Pancreas (tissue), 10 donors: Measurements from ENCODE around the gene MTR. TPM values are rescaled to one million over a fixed set of nuclear protein-coding genes. Genes with fewer than 3 reads are reported as not detected.
A peak's percentile ranks its signal among the peaks of the same experiment; 100 is the strongest.

Experiments used
- ATAC-seq, 4 donors: fragments of 200-7000 bp; cut with Tn5 transposase; one replicate each; pipeline versions ENCODE4 v1.8.0 to v1.9.1; 2020; ENCODE audit warnings: mild to moderate bottlenecking in 4 of 4, moderate library complexity in 4 of 4
- DNase-seq, 6 donors: peaks; one replicate each; pipeline ENCODE4 v3.0.0-alpha.2; 2020
- FAIRE-seq: peaks from 2 replicates; lab custom pipeline; 2012; peaks lifted over from hg19 to GRCh38; lab: Jason Lieb, UNC
- H3K27ac ChIP-seq, 4 donors: fragments of 200-600 bp; sonication (generic); 1 replicate in 3 of 4; 2 replicates in 1 of 4; pipeline versions ENCODE4 v1.5.0 to v1.8.0; 2020
- H3K27me3 ChIP-seq, 4 donors: fragments of 200-600 bp; one replicate each; pipeline ENCODE4 v1.8.0; 2021
- H3K36me3 ChIP-seq, 3 donors: fragments of 200-600 bp; sonication (generic) in 1 of 3; one replicate each; pipeline versions ENCODE4 v1.5.0 to v1.8.0; 2020 to 2021
- H3K4me1 ChIP-seq, 3 donors: fragments of 200-600 bp; one replicate each; pipeline ENCODE4 v1.8.0; 2021
- H3K4me3 ChIP-seq, 4 donors: fragments of 200-600 bp; sonication (generic) in 2 of 4; one replicate each; pipeline versions ENCODE4 v1.5.0 to v1.8.0; 2020 to 2021
- H3K9me3 ChIP-seq, 4 donors: fragments of 200-600 bp; one replicate each; pipeline ENCODE4 v1.8.0; 2021
- CTCF ChIP-seq, 4 donors: fragments of 200-600 bp; sonication (generic) in 3 of 4; IDR thresholded peaks; one replicate each; pipeline versions ENCODE4 v1.5.0 to v1.8.0; 2021; ENCODE audit warnings: antibody characterized with exemption in 4 of 4
- WGBS, 2 donors: extraction: QIAGEN DNeasy Blood & Tissue Kit; methylation state at CpG; one replicate each; pipeline ENCODE4 v1.1.7; 2013; 5-methylcytosine and 5-hydroxymethylcytosine counted together
- intact Hi-C, 3 donors: fragments of 100-400 bp; cut with DNase I; formaldehyde crosslinking; loops; one replicate each; pipeline versions ENCODE4 v1.11.1 to v1.14.2; 2022
- polyA plus RNA-seq, 2 donors: library from polyadenylated mRNA; stranded (reverse); fragments of 200-250 nt; gene quantifications; one replicate each; pipeline ENCODE4 v1.2.3, GENCODE V29; 2013
- total RNA-seq, 6 donors: library from RNA; stranded (reverse); fragmentation: NEBNext Ultra II Directional in 4 of 6; extraction: Animal tissue kit (Norgen Biotek cat#: 25700) in 4 of 6; gene quantifications; one replicate each; pipeline versions ENCODE4 v1.2.1 to v1.2.4, GENCODE V29; 2021 to 2023
- donor health status: healthy with polysubstance abuse.
- donor health status: DM: no; HTN: no; CAD: no; lungs with moderate emphysema.
- donor health status: DM: no; HTN: no; CAD: no.
- donor health status: control.
- donor health status: control.
- donor health status: Bipolar disorder and iron deficiency.
- donor health status: DM: yes; HTN: yes; CAD: no.
- donor health status: DM: no; HTN: no; CAD: no.
- donor health status: DM: no; HTN: no; CAD: no.
- donor health status: DM: yes; HTN: yes; CAD: no.

The MTR gene
- total and polyA plus RNA-seq, 8 donors: 8.1 to 29.1 (median 24.3) TPM

DNA sequence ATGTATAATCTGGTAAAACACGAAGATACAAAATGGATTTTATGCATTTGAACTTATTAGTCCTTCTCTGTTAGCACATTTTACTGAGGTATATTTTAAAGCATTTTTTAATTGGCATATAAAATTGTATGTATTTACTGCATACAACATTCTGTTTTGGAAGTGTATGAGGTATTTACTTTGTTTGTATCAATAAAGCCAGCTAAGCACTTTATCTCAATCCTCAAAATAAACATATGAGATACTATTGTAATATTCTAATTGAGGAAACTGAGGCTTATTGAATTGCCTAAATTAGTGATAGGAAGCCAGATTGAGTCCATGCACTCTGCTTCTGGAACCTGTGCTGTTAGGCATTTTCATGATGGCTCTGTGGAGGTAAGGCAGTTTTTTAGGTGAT lies 65.6 kb downstream of the MTR start:
- H3K4me1 ChIP-seq: peaks cover 32 to 44% (median 41%) of the 10 kb centered on the region in 3 donors
- intact Hi-C loops: no loop called here
- ATAC-seq (no peak), FAIRE-seq (no peak), DNase-seq (no peak)
- H3K27ac ChIP-seq: no peak overlapping the region
- no peak overlapping the region for H3K4me3 ChIP-seq
- WGBS, 2 donors: 47 to 73% methylated on average over 1 of the region's 1 CpG
- TF ChIP-seq CTCF (IDR thresholded peaks at IDR 0.05): no peak
- H3K36me3 ChIP-seq: no peaks in the 10 kb centered on the region
- H3K27me3 ChIP-seq: no peaks in the 10 kb centered on the region
- H3K9me3 ChIP-seq: no peaks in the 10 kb centered on the region

DNA sequence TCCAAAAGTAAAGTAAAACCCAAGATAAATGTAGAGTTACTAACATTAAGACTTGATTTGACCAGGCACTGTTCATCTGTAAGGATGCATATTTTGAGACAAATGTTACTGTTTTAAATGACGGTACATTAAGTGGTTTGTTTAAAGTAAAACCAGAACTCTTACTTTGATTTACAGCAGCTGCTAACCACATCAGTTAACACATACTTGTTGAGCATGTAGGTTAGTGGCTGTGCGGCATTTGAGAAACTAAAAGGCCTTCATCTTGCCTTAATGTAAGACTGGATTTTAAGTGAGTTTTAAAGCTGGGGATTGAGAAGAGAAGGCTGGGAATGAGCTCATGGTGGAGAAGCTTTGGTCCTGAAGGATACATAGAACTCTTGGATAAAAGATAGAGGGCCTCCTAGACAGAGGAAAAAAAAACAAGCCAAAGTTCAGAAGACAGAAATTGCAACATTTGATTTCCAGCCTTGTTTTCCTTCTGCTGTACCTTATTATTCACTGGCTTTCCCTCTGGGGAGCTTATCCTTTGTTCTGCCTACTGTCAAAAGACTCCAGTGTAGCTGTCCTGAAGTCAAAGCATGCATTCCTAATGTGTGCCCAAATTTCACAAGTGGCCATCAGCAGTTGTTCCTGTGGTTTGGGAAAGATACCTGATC lies 66.6 kb downstream of the MTR start:
- FAIRE-seq: no peak
- no peak for TF ChIP-seq CTCF (IDR thresholded peaks at IDR 0.05)
- Histone ChIP-seq H3K27ac (peak overlapping the region; percentile 6 to 87 (median 59)), H3K4me3 (no peak overlapping the region), H3K36me3 (no peaks in the 10 kb centered on the region), H3K27me3 (no peaks in the 10 kb centered on the region), H3K9me3 (no peaks in the 10 kb centered on the region), H3K4me1 (peaks cover 32 to 50% (median 47%) of the 10 kb centered on the region in 3 donors)
- intact Hi-C loops: no loop called here
- 49 to 56% methylated on average over 2 of the region's 2 CpGs for whole genome bisulfite sequencing, 2 donors
- DNase-seq: no peak
- ATAC-seq: peak in 3 of 4 donors; percentile 7 to 25 (median 15)

GRCh38 chr1:236862219-236862591 lies 67.1 kb downstream of the MTR start:
- 43 to 49% methylated on average over 4 of the region's 4 CpGs for WGBS, 2 donors
- ATAC-seq: peak in 3 of 4 donors; percentile 2 to 4 (median 3)
- Histone ChIP-seq H3K27me3 (no peaks in the 10 kb centered on the region), H3K4me3 (no peak overlapping the region), H3K27ac (peak overlapping the region; percentile 6 to 87 (median 59)), H3K36me3 (peaks cover 0 to 4% (median 0%) of the 10 kb centered on the region in 3 donors), H3K4me1 (peaks cover 32 to 50% (median 47%) of the 10 kb centered on the region in 3 donors), H3K9me3 (no peaks in the 10 kb centered on the region)
- TF ChIP-seq CTCF (IDR thresholded peaks at IDR 0.05): no peak
- DNase-seq: no peak
- no peak for FAIRE-seq
- intact Hi-C loops: no loop called here

GRCh38 chr1:236862615-236863211 lies 67.6 kb downstream of the MTR start:
- intact Hi-C loops: no loop called here
- Histone ChIP-seq H3K27ac (peak overlapping the region; percentile 24 to 87 (median 70)), H3K4me3 (peak overlapping the region in 1 of 4 donors; percentile 8), H3K36me3 (peaks cover 0 to 9% (median 0%) of the 10 kb centered on the region in 3 donors), H3K27me3 (no peaks in the 10 kb centered on the region), H3K4me1 (peaks cover 32 to 50% (median 47%) of the 10 kb centered on the region in 3 donors), H3K9me3 (no peaks in the 10 kb centered on the region)
- no peak for FAIRE-seq
- ATAC-seq: peak; percentile 93 to 96 (median 94)
- peak in 4 of 6 donors; percentile 56 to 87 (median 78) for DNase-seq
- WGBS, 2 donors: 13 to 14% methylated on average over 5 of the region's 5 CpGs
- no peak for TF ChIP-seq CTCF (IDR thresholded peaks at IDR 0.05)

DNA sequence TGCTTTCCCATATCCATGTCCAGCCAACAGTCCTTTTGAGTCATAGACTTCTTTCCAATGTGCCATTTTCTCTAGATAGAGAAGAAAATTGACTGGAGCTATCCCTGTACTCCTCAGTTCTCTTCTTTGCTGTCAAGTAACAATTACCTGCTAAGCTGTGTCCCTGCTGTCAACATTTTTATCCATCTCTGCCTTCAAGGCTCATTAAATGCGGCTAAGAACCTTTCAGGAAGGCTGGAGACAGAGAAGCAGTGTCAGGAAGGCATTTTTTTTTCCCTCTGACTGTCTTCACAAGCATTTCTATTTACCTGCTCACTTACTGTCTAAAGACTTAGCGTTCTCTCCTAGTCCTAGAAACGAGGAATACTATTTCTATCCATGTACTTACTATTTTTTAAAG lies 69.1 kb downstream of the MTR start:
- no peaks in the 10 kb centered on the region for H3K9me3 ChIP-seq
- DNase-seq: no peak
- H3K36me3 ChIP-seq: peaks cover 0 to 14% (median 0%) of the 10 kb centered on the region in 3 donors
- H3K4me3 ChIP-seq: no peak overlapping the region
- 54 to 65% methylated on average over 3 of the region's 3 CpGs for WGBS, 2 donors
- TF ChIP-seq CTCF (IDR thresholded peaks at IDR 0.05): no peak
- intact Hi-C loops: no loop called here
- no peak for FAIRE-seq
- no peak for ATAC-seq
- peaks cover 32 to 50% (median 47%) of the 10 kb centered on the region in 3 donors for H3K4me1 ChIP-seq
- H3K27me3 ChIP-seq: no peaks in the 10 kb centered on the region
- peak overlapping the region in 3 of 4 donors; percentile 31 to 87 (median 86) for H3K27ac ChIP-seq
